ENCODE results near the gene ASAP2.

ASAP2 gene

DNA sequence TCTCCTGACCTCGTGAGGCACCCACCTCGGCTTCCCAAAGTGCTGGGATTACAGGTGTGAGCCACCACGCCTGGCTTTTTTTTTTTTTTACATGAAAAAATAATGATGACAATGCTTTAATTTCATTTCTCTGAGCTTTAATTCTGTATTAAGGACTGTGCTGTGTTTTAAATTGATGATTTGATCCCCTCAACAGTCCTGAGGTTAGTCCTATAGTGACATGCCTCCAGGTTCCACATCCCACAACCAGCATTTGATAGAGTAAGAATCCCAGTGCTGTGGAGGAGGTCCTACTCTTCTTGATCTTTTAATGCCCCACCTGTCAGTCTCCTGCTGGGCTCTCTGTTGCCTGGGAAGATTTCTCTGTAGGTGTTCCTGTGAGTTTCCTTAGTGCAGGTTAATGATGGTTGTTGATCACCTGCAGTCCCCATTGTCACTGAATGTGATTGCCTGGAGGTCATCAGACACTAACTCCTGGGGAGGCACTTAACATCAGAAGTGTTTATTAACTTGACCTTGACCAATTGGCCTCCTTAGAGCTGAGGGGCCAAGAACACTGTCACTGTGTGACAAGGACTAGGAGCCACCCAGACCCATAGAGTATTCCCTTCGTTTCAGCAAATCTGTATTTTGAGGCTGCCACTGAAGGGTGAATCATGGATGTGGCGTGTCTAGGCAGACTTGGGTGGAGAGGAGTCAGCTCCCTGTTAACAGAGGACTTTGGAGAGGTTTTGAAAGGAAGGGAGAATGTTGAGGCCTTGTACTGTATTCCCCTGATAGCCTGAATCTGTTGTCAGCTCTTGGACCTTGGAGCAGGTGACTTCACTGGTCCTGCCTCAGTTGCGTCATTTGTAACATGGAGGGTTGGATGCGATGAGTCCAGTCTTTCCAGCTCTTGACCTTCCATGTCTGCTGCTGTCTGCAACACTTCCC, 11.5 kb downstream of the ASAP2 start:
- H3K4me3 ChIP-seq (replicated peaks; ENCODE audit: low read depth, low read length): no peak overlapping the region
- no peak for DNase-seq (ENCODE audit: extremely low read depth, low read depth)
- no peak for TF ChIP-seq CTCF (IDR thresholded peaks at IDR 0.05; ENCODE audit: low read depth, low read length, missing control alignments)

- TF ChIP-seq CTCF (IDR thresholded peaks at IDR 0.05; ENCODE audit: low read depth, low read length, missing control alignments): no peak
These were observed 12.4 kb downstream of the ASAP2 start for GRCh38 chr2:9219027-9219445.

DNA sequence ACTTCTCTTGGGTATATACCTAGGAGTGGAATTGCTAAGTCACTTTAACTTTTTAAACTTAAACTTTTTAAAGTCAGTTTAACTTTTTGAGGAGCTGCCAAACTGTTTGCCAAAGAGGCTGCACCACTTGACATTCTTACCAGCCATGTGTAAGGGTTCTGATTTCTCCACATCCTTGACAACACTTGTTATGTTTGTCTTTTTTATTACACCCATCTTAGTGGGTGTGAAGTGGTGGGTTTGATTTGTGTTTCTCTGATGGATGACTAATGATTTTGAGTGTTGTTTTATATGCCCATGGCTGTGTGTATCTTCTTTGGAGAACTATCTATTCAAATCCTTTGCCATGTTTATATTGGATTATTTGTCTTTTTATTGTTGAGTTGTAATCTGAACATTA, 13.6 kb downstream of the ASAP2 start:
- no peak for TF ChIP-seq CTCF (IDR thresholded peaks at IDR 0.05; ENCODE audit: low read depth, low read length, missing control alignments)
- H3K4me3 ChIP-seq (replicated peaks; ENCODE audit: low read depth, low read length): no peak overlapping the region
- no peak for DNase-seq (ENCODE audit: extremely low read depth, low read depth)

More at GRCh38 chr2:9219027-9219445, 12.4 kb downstream of the ASAP2 start:
- no peak for DNase-seq (ENCODE audit: extremely low read depth, low read depth)
- H3K4me3 ChIP-seq (replicated peaks; ENCODE audit: low read depth, low read length): no peak overlapping the region

GRCh38 chr2:9221223-9221622, 14.6 kb downstream of the ASAP2 start:
- no peak for DNase-seq (ENCODE audit: extremely low read depth, low read depth)
- H3K4me3 ChIP-seq (replicated peaks; ENCODE audit: low read depth, low read length): no peak overlapping the region
- TF ChIP-seq CTCF (IDR thresholded peaks at IDR 0.05; ENCODE audit: low read depth, low read length, missing control alignments): no peak

DNA sequence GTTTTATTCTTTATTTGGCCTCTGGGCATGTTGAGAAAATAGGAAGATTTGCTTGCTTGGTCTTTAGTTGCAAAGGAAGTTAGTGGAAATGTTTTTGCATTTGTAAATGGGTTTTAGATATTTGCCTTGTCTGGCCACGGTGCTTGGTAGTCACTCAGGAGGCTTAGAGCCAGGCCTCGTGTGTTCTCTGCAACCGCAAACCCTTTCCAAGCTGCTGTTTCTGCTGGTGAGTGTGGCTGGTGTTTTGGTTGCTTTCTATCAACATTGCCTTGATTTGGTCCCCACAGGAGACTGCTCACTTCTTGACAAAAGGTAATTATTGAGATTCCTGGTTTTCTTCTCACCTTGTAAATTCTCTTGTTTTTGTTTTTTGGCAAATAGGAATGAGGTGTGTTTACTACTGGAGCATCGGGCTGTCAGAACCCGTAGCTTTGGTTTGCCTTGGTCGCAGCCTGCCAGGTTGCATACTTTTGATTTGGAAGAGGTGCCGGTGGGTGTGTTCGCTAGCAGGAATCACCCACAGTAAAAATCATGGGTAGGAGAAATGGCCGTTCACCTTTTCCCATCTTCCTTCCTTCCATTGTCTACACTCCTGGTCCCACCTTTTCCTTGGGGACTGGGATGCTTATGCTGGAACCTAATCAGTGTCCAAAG, 15.8 kb downstream of the ASAP2 start:
- DNase-seq (ENCODE audit: extremely low read depth, low read depth): no peak
- TF ChIP-seq CTCF (IDR thresholded peaks at IDR 0.05; ENCODE audit: low read depth, low read length, missing control alignments): no peak
- no peak overlapping the region for H3K4me3 ChIP-seq (replicated peaks; ENCODE audit: low read depth, low read length)

DNA sequence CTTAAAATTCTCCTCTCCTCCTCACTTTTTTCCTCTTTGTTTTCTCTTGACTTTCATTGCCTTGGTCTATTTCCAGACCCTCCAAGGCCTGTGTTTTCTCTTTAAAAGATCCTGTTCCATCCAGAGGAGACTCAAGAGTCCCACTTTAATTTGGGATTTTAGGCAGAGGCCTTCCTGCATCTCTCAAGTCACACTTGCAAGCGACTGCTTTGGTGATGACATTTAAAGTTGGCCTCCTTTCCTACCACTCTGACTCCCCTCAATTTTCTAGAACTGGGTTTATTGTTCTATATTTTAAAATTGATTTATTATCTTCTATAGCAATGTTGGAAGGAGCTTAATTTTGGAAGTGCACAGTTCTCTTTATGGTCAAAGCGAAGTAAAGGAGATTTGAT, 16.3 kb downstream of the ASAP2 start:
- TF ChIP-seq CTCF (IDR thresholded peaks at IDR 0.05; ENCODE audit: low read depth, low read length, missing control alignments): no peak
- DNase-seq (ENCODE audit: extremely low read depth, low read depth): no peak
- H3K4me3 ChIP-seq (replicated peaks; ENCODE audit: low read depth, low read length): no peak overlapping the region

All from HFF-Myc (cell line).